Motor neuron (in vitro differentiated cells): Measurements from ENCODE around the gene SUSD4. TPM values are rescaled to one million over a fixed set of nuclear protein-coding genes. Genes with fewer than 3 reads are reported as not detected.
"Not testable (repeated sequence)": the region's sequence is repeated elsewhere in the genome, so short reads cannot be mapped to it uniquely, and the experiment has no call there.

ENCODE experiments used
- ATAC-seq, 8 experiments: fragments of 200-7000 bp; cut with Tn5 transposase; replicated peaks in 6 of 8; 2 replicates each; pipeline ENCODE4 v1.8.0; 2021; ENCODE audit warnings: mild to moderate bottlenecking in 8 of 8, moderate library complexity in 8 of 8
- H3K27ac ChIP-seq, 2 donors: fragments of 250-450 bp; sonication (Bioruptor Pico); 2 replicates each; pipeline ENCODE4 v1.9.0; 2021; ENCODE audit warnings: antibody characterized with exemption in 2 of 2, mild to moderate bottlenecking in 2 of 2, moderate library complexity in 1 of 2
- H3K4me1 ChIP-seq, 2 donors: fragments of 250-450 bp; sonication (Bioruptor Pico); replicated peaks in 1 of 2; 2 replicates each; pipeline ENCODE4 v1.6.1; 2021; ENCODE audit warnings: antibody characterized with exemption in 2 of 2, mild to moderate bottlenecking in 2 of 2, moderate library complexity in 1 of 2
- H3K4me3 ChIP-seq, 5 donors: fragments of 250-450 bp; sonication (Bioruptor Pico); 2 replicates each; pipeline ENCODE4 v1.9.0; 2021; ENCODE audit warnings: antibody characterized with exemption in 5 of 5, mild to moderate bottlenecking in 5 of 5, moderate library complexity in 4 of 5
- WGBS, 10 experiments: fragments of 450-650 bp; shearing (Covaris generic); methylation state at CpG; one replicate each; pipeline ENCODE4 v1.0.0; 2022; 5-methylcytosine and 5-hydroxymethylcytosine counted together
- in situ Hi-C, 9 experiments: fragments of 400-800 bp; cut with MboI; loops; one replicate each; pipeline ENCODE4 v1.15.0; 2021; ENCODE audit warnings: low sequenced_read_pairs in 9 of 9, low pct_unique_long_range_greater_than_20kb in 2 of 9; ENCODE audit not compliant: unreplicated experiment in 9 of 9
- total RNA-seq, 8 experiments: library from RNA; unstranded; fragments of 300-600 nt; gene quantifications; 2 replicates each; pipeline versions ENCODE4 v1.2.3 to v1.2.4, GENCODE V29; 2022

The SUSD4 gene
- 10 to 100 TPM in 5 of 8 experiments, 1 to 10 TPM in 3; 5.4 to 28.7 (median 15.7) TPM for total RNA-seq

DNA sequence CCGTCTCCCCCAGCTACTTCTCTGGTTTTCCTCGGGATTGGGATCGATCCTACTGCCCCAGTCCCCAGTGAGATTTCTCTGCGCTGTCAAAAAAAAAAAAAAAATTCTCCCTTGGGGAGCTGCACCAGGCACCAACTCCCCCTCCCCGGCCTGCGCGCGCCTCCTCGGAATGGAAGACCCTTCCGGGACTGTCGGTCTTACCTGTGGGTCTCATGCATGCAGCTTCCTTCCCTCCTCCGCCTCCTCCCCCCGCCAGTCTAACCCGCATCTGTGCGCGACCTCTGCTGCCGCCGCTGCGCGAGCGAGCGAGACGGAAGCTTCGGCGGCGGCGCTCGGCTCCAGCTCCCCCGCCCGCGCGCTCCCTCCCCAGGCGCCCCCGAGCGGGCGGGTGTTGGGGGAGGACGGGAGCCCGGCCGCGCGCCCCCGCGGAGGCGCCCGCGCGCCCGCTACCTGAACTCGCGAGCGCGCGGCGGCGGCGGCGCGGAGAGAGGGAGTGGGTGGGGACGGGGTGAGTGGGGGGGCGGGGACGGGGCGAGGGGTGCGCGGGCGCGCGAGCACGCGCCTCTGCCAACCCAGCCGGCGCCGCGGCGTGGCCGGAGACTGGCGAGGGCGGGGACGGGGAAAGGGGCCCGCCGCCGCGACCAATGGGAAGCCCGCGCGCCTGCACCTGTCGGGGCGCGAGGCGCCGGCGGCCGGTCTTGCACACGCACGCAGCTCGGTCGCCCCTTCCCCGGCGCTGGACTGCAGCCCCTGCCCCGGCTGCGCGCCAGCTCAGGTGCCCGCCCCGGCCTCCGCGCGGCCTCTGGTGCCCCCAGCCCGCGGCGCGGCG lies at the start of gene SUSD4:
Gene SUSD4, minus strand, starts transcription at position 321 of the 829 bp plus-strand sequence. CDS start 751 bp downstream, outside the sequence.
- H3K27ac ChIP-seq: peak within 1 kb of the TSS; percentile 19 to 21
- WGBS, 10 experiments: 0 to 1% methylated on average over 3 to 14 of the region's 111 CpGs; no CpG with 5 or more reads in 8 of the 10 experiments
- peaks cover 4 to 7% of the 10 kb centered on the region in 2 donors for H3K4me1 ChIP-seq
- in situ Hi-C loops: no loop called here
- ATAC-seq: peak; percentile 57 to 82 (median 75)
- peak within 1 kb of the TSS; percentile 40 to 69 (median 50) for H3K4me3 ChIP-seq

DNA sequence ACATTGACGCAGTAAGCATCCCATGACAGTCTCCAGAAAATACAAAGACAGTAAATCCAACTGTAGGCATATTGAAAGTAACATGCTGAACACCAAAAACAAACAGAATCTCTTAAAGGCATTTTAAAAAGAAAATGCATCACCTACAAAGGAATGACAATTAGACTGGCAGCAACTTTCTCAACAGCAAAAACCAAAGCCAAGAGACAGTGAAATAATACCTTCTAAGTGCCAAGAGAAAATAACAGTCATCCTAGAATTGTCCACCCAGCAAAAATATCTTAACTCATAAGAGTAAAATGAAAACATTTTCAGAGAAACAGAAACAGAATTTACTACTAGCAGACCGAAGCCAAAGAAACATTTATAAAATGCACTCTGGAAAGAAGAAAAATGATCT lies 49.2 kb upstream of the SUSD4 start:
- H3K27ac ChIP-seq: no peak overlapping the region
- no peaks in the 10 kb centered on the region for H3K4me1 ChIP-seq
- in situ Hi-C loops: no loop called here
- no peak for ATAC-seq
- no peak overlapping the region for H3K4me3 ChIP-seq
- 49 to 100% (median 82%) methylated on average over 2 of the region's 2 CpGs for WGBS, 10 experiments

- in situ Hi-C loops: no loop called here
- Histone ChIP-seq H3K4me3 (no peak overlapping the region), H3K4me1 (no peaks in the 10 kb centered on the region), H3K27ac (no peak overlapping the region)
- peak in 3 of 8 experiments; percentile 85 to 92 (median 91) for ATAC-seq
These were observed 47.7 kb upstream of the SUSD4 start for GRCh38 chr1:223411710-223412109.

DNA sequence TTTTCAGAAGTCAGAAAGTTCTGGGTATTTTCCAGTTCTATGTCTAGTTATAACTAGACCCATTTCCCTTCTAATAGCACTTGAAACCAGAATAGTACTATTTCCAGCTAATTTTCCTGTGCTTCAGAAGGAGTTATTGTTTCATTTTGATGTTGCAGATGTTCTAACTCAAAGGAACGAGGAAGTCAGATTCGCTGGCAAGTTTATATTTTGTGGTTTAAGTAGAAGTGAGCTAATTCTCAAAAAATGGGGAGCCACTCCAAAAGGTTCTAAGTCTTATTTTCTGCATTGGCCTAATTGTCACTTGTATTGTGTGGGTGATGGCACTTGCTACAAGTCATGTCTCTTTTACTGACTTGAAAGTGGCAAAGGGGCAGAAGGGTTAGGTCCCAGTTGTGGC lies 47.3 kb upstream of the SUSD4 start:
- 0 to 100% (median 89%) methylated on average over 1 to 2 of the region's 2 CpGs; no CpG with 5 or more reads in 2 of the 10 experiments for WGBS, 10 experiments
- Histone ChIP-seq H3K27ac (no peak overlapping the region), H3K4me1 (no peaks in the 10 kb centered on the region), H3K4me3 (no peak overlapping the region)
- in situ Hi-C loops: no loop called here
- ATAC-seq: peak in 2 of 8 experiments; percentile 20 to 26

DNA sequence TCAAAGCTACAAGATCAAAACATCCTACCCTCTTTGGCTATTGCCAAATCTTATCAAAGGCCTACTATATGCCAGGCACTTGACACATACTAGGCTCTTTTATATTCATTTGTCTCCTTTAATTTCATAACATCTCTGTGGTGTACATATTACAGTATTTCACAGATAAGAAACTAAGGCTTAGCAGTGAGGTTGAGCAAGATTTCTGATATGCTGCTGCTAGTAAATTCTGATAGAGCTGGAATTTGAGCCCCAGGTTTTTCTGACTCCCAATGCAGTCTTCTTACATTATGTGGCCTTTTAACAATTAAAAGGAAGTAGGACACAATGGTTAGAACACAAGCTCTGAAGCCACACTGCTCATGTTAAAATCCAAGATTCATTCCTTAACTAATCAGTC lies 46.1 kb upstream of the SUSD4 start:
- no peak for ATAC-seq
- H3K27ac ChIP-seq: no peak overlapping the region
- H3K4me1 ChIP-seq: no peaks in the 10 kb centered on the region
- in situ Hi-C loops: no loop called here
- H3K4me3 ChIP-seq: no peak overlapping the region

- ATAC-seq: peak in 2 of 8 experiments; percentile 51 to 76
- H3K4me1 ChIP-seq: no peaks in the 10 kb centered on the region
- in situ Hi-C loops: no loop called here
- WGBS, 10 experiments: 23 to 95% (median 82%) methylated on average over 1 to 3 of the region's 3 CpGs
- H3K27ac ChIP-seq: no peak overlapping the region
- no peak overlapping the region for H3K4me3 ChIP-seq
These were observed 41.5 kb upstream of the SUSD4 start for GRCh38 chr1:223405507-223405906.

- WGBS, 10 experiments: 48 to 100% (median 83%) methylated on average over 1 to 3 of the region's 3 CpGs; no CpG with 5 or more reads in 2 of the 10 experiments
- no peak overlapping the region for H3K4me3 ChIP-seq
- H3K27ac ChIP-seq: no peak overlapping the region
- in situ Hi-C loops: no loop called here
- no peaks in the 10 kb centered on the region for H3K4me1 ChIP-seq
- no peak for ATAC-seq
These were observed 39.3 kb upstream of the SUSD4 start for GRCh38 chr1:223403184-223403815.

GRCh38 chr1:223402790-223403142 lies 38.8 kb upstream of the SUSD4 start:
- Histone ChIP-seq H3K4me1 (no peaks in the 10 kb centered on the region), H3K27ac (no peak overlapping the region), H3K4me3 (no peak overlapping the region)
- no peak for ATAC-seq
- in situ Hi-C loops: no loop called here
- WGBS, 10 experiments: 50 to 100% (median 70%) methylated on average over 1 to 2 of the region's 2 CpGs; no CpG with 5 or more reads in 2 of the 10 experiments

DNA sequence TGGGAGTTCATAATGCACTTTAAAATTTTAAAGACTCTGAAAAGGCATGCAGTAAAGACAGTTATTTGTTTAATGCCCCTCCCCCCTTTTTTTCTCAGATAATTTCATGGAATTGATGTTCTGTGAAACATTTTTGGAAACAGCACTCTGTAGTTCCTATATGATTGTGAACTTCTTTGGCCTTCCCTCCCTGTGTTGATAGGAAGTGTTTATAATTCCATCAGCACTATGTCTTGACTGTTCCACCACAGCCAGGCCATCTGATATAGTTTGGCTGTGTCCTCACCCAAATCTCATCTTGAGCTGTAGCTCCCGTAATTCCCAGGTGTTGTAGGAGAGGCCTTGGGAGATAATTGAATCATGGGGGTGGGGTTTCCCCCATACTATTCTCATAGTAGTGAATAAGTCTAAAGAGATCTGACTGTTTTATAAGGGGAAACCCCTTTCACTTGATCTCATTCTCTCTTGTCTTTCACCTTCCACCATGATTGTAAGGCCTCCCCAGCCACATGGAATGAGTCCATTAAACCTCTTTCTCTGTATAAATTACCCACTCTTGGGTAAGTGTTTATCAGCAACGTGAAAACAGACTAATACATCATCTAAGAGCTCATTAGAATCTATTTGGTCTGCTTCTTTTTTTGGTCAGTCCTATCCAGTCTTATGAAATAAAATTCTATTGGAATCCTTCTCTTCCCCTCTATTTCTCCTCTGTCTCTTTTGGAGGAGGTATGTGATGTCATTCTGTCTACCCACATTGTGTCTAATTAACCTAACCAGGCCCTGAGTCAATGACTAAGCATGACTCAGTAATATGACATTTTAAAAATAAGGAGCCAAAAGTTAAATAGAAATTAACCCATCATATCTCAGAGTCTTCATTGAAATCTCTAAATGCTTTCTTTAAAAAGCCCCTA lies 38.2 kb upstream of the SUSD4 start:
- in situ Hi-C loops: no loop called here
- no peak overlapping the region for H3K4me3 ChIP-seq
- no peaks in the 10 kb centered on the region for H3K4me1 ChIP-seq
- ATAC-seq: peak in 3 of 8 experiments; percentile 56 to 77 (median 58)
- H3K27ac ChIP-seq: no peak overlapping the region
- 0 to 92% (median 69%) methylated on average over 1 to 2 of the region's 2 CpGs; no CpG with 5 or more reads in 2 of the 10 experiments for WGBS, 10 experiments

GRCh38 chr1:223399393-223399792 lies 35.4 kb upstream of the SUSD4 start:
- ATAC-seq, H3K4me1 ChIP-seq, H3K27ac ChIP-seq, H3K4me3 ChIP-seq, in situ Hi-C loops: not testable (repeated sequence)
- no CpG with 5 or more reads among the region's 6 CpGs for WGBS, 10 experiments

GRCh38 chr1:223394706-223395105 lies 30.7 kb upstream of the SUSD4 start:
- ATAC-seq: no peak
- in situ Hi-C loops: no loop called here
- Histone ChIP-seq H3K4me3 (no peak overlapping the region), H3K27ac (no peak overlapping the region), H3K4me1 (no peaks in the 10 kb centered on the region)
- 80 to 100% (median 90%) methylated on average over 2 to 11 of the region's 13 CpGs; no CpG with 5 or more reads in 1 of the 10 experiments for WGBS, 10 experiments

DNA sequence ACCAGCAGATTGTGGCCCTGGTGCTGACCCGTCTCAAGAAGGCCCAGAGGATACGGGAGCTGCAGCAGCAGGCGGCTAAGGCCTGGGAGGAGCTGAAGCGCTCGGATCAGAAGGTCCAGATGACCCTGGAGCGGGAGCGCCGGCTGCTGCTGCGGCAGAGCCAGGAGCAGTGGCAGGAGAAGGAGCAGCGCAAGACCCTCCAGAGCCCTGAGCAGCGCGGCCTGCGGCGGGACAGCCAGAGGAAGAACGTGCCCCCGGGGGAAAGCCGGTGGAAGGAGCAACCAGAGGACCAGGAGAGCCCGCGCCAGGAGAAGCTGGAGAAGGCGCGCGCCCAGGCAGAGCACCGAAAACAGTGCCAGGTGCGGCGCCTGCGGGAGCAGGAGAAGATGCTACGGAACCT lies 30.3 kb upstream of the SUSD4 start:
- Histone ChIP-seq H3K4me1 (no peaks in the 10 kb centered on the region), H3K4me3 (no peak overlapping the region), H3K27ac (no peak overlapping the region)
- in situ Hi-C loops: no loop called here
- ATAC-seq: no peak
- 86 to 100% (median 98%) methylated on average over 1 to 23 of the region's 27 CpGs; no CpG with 5 or more reads in 2 of the 10 experiments for WGBS, 10 experiments
